Upper lobe of left lung (tissue), 4 donors: Measurements from ENCODE around the gene TERT.

Experiments
- EP300 ChIP-seq, 4 donors: sonication (generic); formaldehyde crosslinking; IDR thresholded peaks; one replicate each; pipeline ENCODE4 v1.5.1; 2017; ENCODE audit warnings: antibody characterized with exemption in 4 of 4, control low read depth in 2 of 4
- POLR2A ChIP-seq, 4 donors: fragments of 450-650 bp; IDR thresholded peaks; one replicate each; pipeline ENCODE4 v1.5.1; 2016 to 2017; ENCODE audit warnings: antibody characterized with exemption in 4 of 4, mild to moderate bottlenecking in 2 of 4
- POLR2AphosphoS5 ChIP-seq, 2 donors: sonication (generic); formaldehyde crosslinking; IDR thresholded peaks; one replicate each; pipeline ENCODE4 v1.5.1; 2017; ENCODE audit warnings: antibody characterized with exemption in 2 of 2
- TF ChIP-seq, protein P1 (sequence below), 6 experiments: fragments of 450-650 bp in 4 of 6; fragments of 200-600 bp in 2 of 6; sonication (generic) in 2 of 6; IDR thresholded peaks; one replicate each; pipeline ENCODE4 v1.5.1; 2016 to 2019; ENCODE audit warnings: antibody characterized with exemption in 6 of 6

DNA sequence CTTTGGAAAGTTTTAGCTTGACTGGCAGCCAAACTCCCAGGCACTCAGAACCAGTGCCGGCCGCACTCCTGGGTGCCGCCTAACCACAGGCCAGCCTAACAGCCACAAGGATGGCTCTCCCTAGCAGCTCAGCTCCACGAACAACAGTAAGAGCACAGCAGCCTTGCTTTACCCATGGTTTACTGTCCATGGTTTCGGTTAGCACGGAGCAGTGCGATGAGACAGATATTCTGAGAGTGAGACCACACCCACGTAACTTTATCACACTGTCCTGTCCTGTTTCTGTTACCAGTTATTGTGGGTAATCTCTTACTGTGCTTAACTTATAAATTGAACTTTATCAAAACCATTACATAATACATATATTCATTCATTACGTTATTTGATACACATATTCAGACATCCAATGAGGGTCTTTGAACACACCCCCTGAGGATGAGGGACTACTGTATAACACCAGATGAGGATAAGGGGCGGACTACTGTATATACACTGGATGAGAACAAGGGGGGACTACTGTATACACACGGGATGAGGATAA lies 37.7 kb upstream of the TERT start:
- TF ChIP-seq, protein P1, sequence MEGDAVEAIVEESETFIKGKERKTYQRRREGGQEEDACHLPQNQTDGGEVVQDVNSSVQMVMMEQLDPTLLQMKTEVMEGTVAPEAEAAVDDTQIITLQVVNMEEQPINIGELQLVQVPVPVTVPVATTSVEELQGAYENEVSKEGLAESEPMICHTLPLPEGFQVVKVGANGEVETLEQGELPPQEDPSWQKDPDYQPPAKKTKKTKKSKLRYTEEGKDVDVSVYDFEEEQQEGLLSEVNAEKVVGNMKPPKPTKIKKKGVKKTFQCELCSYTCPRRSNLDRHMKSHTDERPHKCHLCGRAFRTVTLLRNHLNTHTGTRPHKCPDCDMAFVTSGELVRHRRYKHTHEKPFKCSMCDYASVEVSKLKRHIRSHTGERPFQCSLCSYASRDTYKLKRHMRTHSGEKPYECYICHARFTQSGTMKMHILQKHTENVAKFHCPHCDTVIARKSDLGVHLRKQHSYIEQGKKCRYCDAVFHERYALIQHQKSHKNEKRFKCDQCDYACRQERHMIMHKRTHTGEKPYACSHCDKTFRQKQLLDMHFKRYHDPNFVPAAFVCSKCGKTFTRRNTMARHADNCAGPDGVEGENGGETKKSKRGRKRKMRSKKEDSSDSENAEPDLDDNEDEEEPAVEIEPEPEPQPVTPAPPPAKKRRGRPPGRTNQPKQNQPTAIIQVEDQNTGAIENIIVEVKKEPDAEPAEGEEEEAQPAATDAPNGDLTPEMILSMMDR (IDR thresholded peaks at IDR 0.05) = no peak
- no peak for TF ChIP-seq EP300 (IDR thresholded peaks at IDR 0.05)
- TF ChIP-seq POLR2A (IDR thresholded peaks at IDR 0.05) = no peak
- no peak for TF ChIP-seq POLR2AphosphoS5 (IDR thresholded peaks at IDR 0.05)
